SK-N-SH (cell line): ENCODE measurements around the gene CRIP3.
"Not testable (repeated sequence)": the region's sequence is repeated elsewhere in the genome, so short reads cannot be mapped to it uniquely, and the experiment has no call there.

Source experiments
- ELF1 ChIP-seq: IDR thresholded peaks from 2 replicates; pipeline ENCODE4 v1.4.0; 2012
- JUND ChIP-seq: IDR thresholded peaks from 2 replicates; pipeline ENCODE4 v1.4.0; 2012
- MXI1 ChIP-seq: IDR thresholded peaks from 2 replicates; pipeline ENCODE4 v1.6.1; 2012; ENCODE audit warnings: mild to moderate bottlenecking, low read depth, low read length, improper control_type of control experiment
- TF ChIP-seq, protein P1 (sequence below): fragments of 200-600 bp; sonication (generic); IDR thresholded peaks from 2 replicates; pipeline ENCODE4 v1.6.1; 2017; ENCODE audit warnings: antibody characterized with exemption, mild to moderate bottlenecking, moderate library complexity

DNA sequence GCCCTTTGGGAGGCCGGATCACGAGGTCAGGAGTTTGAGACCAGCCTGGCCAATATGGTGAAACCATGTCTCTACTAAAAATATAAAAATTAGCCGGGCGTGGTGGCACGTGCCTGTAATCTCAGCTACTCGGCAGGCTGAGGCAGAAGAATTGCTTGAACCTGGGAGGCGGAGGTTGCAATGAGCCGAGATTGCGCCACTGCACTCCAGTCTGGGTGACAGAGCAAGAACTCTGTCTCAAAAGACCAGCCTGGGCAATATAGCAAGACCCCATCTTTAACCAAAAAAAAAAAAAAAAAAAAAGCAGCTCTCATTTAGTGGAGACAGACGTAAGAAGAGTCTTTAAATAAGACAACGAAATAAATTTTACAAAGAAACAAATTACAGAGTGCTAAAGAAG is 37.6 kb upstream of the CRIP3 start:
- TF ChIP-seq MXI1, ELF1, JUND: not testable (repeated sequence)
- TF ChIP-seq, protein P1, sequence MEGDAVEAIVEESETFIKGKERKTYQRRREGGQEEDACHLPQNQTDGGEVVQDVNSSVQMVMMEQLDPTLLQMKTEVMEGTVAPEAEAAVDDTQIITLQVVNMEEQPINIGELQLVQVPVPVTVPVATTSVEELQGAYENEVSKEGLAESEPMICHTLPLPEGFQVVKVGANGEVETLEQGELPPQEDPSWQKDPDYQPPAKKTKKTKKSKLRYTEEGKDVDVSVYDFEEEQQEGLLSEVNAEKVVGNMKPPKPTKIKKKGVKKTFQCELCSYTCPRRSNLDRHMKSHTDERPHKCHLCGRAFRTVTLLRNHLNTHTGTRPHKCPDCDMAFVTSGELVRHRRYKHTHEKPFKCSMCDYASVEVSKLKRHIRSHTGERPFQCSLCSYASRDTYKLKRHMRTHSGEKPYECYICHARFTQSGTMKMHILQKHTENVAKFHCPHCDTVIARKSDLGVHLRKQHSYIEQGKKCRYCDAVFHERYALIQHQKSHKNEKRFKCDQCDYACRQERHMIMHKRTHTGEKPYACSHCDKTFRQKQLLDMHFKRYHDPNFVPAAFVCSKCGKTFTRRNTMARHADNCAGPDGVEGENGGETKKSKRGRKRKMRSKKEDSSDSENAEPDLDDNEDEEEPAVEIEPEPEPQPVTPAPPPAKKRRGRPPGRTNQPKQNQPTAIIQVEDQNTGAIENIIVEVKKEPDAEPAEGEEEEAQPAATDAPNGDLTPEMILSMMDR = not testable (repeated sequence)
